MM.1S (cell line): ENCODE results near the gene MYH3.

Source experiments
- CTCF ChIP-seq: fragments of 300-600 bp; sonication (generic); IDR thresholded peaks from 2 replicates; pipeline ENCODE4 v1.5.1; 2016; ENCODE audit warnings: antibody characterized with exemption, low read length, mixed read lengths
- EZH2phosphoT487 ChIP-seq: fragments of 300-600 bp; sonication (generic); IDR thresholded peaks from 2 replicates; pipeline ENCODE4 v1.6.1; 2018; ENCODE audit warnings: antibody characterized with exemption, low read length

DNA sequence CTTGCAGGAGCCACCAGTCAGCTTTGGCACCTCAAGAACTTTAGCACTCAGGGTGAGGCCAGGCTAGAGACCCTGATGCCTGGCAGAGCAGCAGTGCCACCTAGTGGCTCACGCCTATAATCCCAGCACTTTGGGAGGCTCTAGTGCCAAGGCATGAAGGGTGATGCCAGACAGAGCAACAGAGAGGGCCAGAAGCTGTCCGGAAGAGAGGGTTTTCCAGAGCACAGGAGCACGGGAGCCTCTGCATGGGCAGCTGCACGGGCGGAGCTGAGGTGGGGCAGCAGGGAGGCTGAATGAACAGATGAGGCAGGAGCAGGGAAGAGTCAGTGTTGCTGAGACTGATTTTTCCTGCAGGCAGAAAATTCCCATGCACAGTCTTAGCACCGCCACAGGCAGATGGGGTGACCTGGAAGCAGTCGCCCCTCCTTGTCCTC lies 38.9 kb downstream of the MYH3 start:
- TF ChIP-seq CTCF: peak; percentile 90
- TF ChIP-seq EZH2phosphoT487: no peak
